ENCODE results near the gene TUBGCP5. TPM values are rescaled to one million over a fixed set of nuclear protein-coding genes. Genes with fewer than 3 reads are reported as not detected.
A peak's percentile ranks its signal among the peaks of the same experiment; 100 is the strongest.

TUBGCP5 gene
- total and polyA plus RNA-seq, 2 experiments from 2014 or later: 14.6 to 17.5 TPM

- H3K27ac ChIP-seq: peak overlapping the region; percentile 62
- no peaks in the 10 kb centered on the region for H3K27me3 ChIP-seq (replicated peaks; ENCODE audit: insufficient read depth)
- H4K20me1 ChIP-seq (ENCODE audit: insufficient read depth): no peaks in the 10 kb centered on the region
- in situ Hi-C loops (cut with MboI): no loop called here
- H3K4me2 ChIP-seq (ENCODE audit: unreplicated experiment): peak overlapping the region; percentile 61
- H3K36me3 ChIP-seq (ENCODE audit: low read depth): 0 out of 2 replicates have a peak, but pooled peaks cover 3% of the 10 kb centered on the region
- peaks cover 40% of the 10 kb centered on the region for H3K4me1 ChIP-seq (ENCODE audit: insufficient read depth)
- WGBS, 2 experiments (ENCODE audit: low coverage in 1 of 2, low lambda C conversion rate in 2 of 2, missing lambda C conversion rate in 2 of 2): 0% methylated on average over 1 of the region's 1 CpG
- peaks cover 41% of the 10 kb centered on the region; the same call in 1 of the 2 replicates for H3F3A ChIP-seq (ENCODE audit: insufficient read depth)
- H3K4me3 ChIP-seq: peak overlapping the region; percentile 47
- H3K9me3 ChIP-seq (ENCODE audit: low read depth): no peaks in the 10 kb centered on the region
- TF ChIP-seq EZH2phosphoT487 (IDR thresholded peaks at IDR 0.05; ENCODE audit: insufficient read depth, low read depth) (no peak), EZH2 (IDR thresholded peaks at IDR 0.05; ENCODE audit: insufficient read depth, poor library complexity, severe bottlenecking) (no peak)
- H2AFZ ChIP-seq: no peak overlapping the region
- peaks cover 98% of the 10 kb centered on the region for H3K79me2 ChIP-seq (ENCODE audit: insufficient read depth)
- peak; percentile 54 for DNase-seq
- peak overlapping the region; percentile 52 for H3K9ac ChIP-seq
- H3K9me2 ChIP-seq (ENCODE audit: insufficient read depth): no peaks in the 10 kb centered on the region
Observed at GRCh38 chr15:22961762-22962161, 77.6 kb downstream of the TUBGCP5 start.

- in situ Hi-C loops (cut with MboI): no loop called here
- no peaks in the 10 kb centered on the region for H3K9me3 ChIP-seq (ENCODE audit: low read depth)
- WGBS, 2 experiments (ENCODE audit: low coverage in 1 of 2, low lambda C conversion rate in 2 of 2, missing lambda C conversion rate in 2 of 2): 95 to 99% methylated on average over 8 of the region's 8 CpGs
- H3K4me3 ChIP-seq: no peak overlapping the region
- H3K27me3 ChIP-seq (replicated peaks; ENCODE audit: insufficient read depth): no peaks in the 10 kb centered on the region
- H3K27ac ChIP-seq: peak overlapping the region; percentile 12
- peaks cover 41% of the 10 kb centered on the region; the same call in 1 of the 2 replicates for H3F3A ChIP-seq (ENCODE audit: insufficient read depth)
- no peak for DNase-seq
- H2AFZ ChIP-seq: no peak overlapping the region
- no peak overlapping the region for H3K9ac ChIP-seq
- H3K36me3 ChIP-seq (ENCODE audit: low read depth): 0 out of 2 replicates have a peak, but pooled peaks cover 3% of the 10 kb centered on the region
- no peak overlapping the region for H3K4me2 ChIP-seq (ENCODE audit: unreplicated experiment)
- no peaks in the 10 kb centered on the region for H4K20me1 ChIP-seq (ENCODE audit: insufficient read depth)
- peaks cover 40% of the 10 kb centered on the region for H3K4me1 ChIP-seq (ENCODE audit: insufficient read depth)
- H3K79me2 ChIP-seq (ENCODE audit: insufficient read depth): peaks cover 98% of the 10 kb centered on the region
- TF ChIP-seq EZH2phosphoT487 (IDR thresholded peaks at IDR 0.05; ENCODE audit: insufficient read depth, low read depth): no peak
- no peak for TF ChIP-seq EZH2 (IDR thresholded peaks at IDR 0.05; ENCODE audit: insufficient read depth, poor library complexity, severe bottlenecking)
- no peaks in the 10 kb centered on the region for H3K9me2 ChIP-seq (ENCODE audit: insufficient read depth)
Observed at GRCh38 chr15:22960556-22960955, 78.8 kb downstream of the TUBGCP5 start.

GRCh38 chr15:22960126-22960525 is 79.2 kb downstream of the TUBGCP5 start:
- Histone ChIP-seq H3K9me3 (ENCODE audit: low read depth) (no peaks in the 10 kb centered on the region), H3K79me2 (ENCODE audit: insufficient read depth) (peaks cover 98% of the 10 kb centered on the region), H3K27me3 (replicated peaks; ENCODE audit: insufficient read depth) (no peaks in the 10 kb centered on the region), H3K9me2 (ENCODE audit: insufficient read depth) (no peaks in the 10 kb centered on the region), H3K9ac (no peak overlapping the region), H3K4me1 (ENCODE audit: insufficient read depth) (peaks cover 40% of the 10 kb centered on the region), H3F3A (ENCODE audit: insufficient read depth) (peaks cover 41% of the 10 kb centered on the region; the same call in 1 of the 2 replicates), H3K27ac (peak overlapping the region; percentile 12; the same call in 1 of the 2 replicates), H3K4me2 (ENCODE audit: unreplicated experiment) (no peak overlapping the region), H3K4me3 (no peak overlapping the region), H3K36me3 (ENCODE audit: low read depth) (0 out of 2 replicates have a peak, but pooled peaks cover 3% of the 10 kb centered on the region), H4K20me1 (ENCODE audit: insufficient read depth) (no peaks in the 10 kb centered on the region), H2AFZ (no peak overlapping the region)
- TF ChIP-seq EZH2 (IDR thresholded peaks at IDR 0.05; ENCODE audit: insufficient read depth, poor library complexity, severe bottlenecking) (no peak), EZH2phosphoT487 (IDR thresholded peaks at IDR 0.05; ENCODE audit: insufficient read depth, low read depth) (no peak)
- WGBS, 2 experiments (ENCODE audit: low coverage in 1 of 2, low lambda C conversion rate in 2 of 2, missing lambda C conversion rate in 2 of 2): 92 to 93% methylated on average over 11 of the region's 11 CpGs
- DNase-seq: no peak
- in situ Hi-C loops (cut with MboI): no loop called here

- Histone ChIP-seq H3F3A (ENCODE audit: insufficient read depth) (peaks cover 38% of the 10 kb centered on the region; the same call in 1 of the 2 replicates), H3K9me3 (ENCODE audit: low read depth) (no peaks in the 10 kb centered on the region), H3K4me2 (ENCODE audit: unreplicated experiment) (no peak overlapping the region), H2AFZ (no peak overlapping the region), H3K27me3 (replicated peaks; ENCODE audit: insufficient read depth) (no peaks in the 10 kb centered on the region), H3K9me2 (ENCODE audit: insufficient read depth) (no peaks in the 10 kb centered on the region), H3K4me3 (no peak overlapping the region), H3K79me2 (ENCODE audit: insufficient read depth) (peaks cover 98% of the 10 kb centered on the region), H3K9ac (no peak overlapping the region), H4K20me1 (ENCODE audit: insufficient read depth) (no peaks in the 10 kb centered on the region), H3K27ac (no peak overlapping the region), H3K36me3 (ENCODE audit: low read depth) (0 out of 2 replicates have a peak, but pooled peaks cover 3% of the 10 kb centered on the region), H3K4me1 (ENCODE audit: insufficient read depth) (peaks cover 37% of the 10 kb centered on the region)
- WGBS, 2 experiments (ENCODE audit: low coverage in 1 of 2, low lambda C conversion rate in 2 of 2, missing lambda C conversion rate in 2 of 2): 88 to 91% methylated on average over 29 to 32 of the region's 33 CpGs
- DNase-seq: no peak
- in situ Hi-C loops (cut with MboI): no loop called here
- TF ChIP-seq EZH2phosphoT487 (IDR thresholded peaks at IDR 0.05; ENCODE audit: insufficient read depth, low read depth): no peak
- no peak for TF ChIP-seq EZH2 (IDR thresholded peaks at IDR 0.05; ENCODE audit: insufficient read depth, poor library complexity, severe bottlenecking)
Observed at GRCh38 chr15:22959321-22960101, 79.9 kb downstream of the TUBGCP5 start.
